PC-9 (cell line): ENCODE results near the gene NPAP1.

ENCODE experiments used
- EZH2 ChIP-seq: fragments of 200-600 bp; sonication (generic); IDR thresholded peaks from 2 replicates; pipeline ENCODE4 v1.8.0; 2017; ENCODE audit warnings: antibody characterized with exemption, low read depth
- TF ChIP-seq, protein P1 (sequence below): fragments of 200-600 bp; sonication (generic); conservative IDR thresholded peaks from 2 replicates; pipeline ENCODE4 v1.6.1; 2017; ENCODE audit warnings: mixed run types, antibody characterized with exemption, mild to moderate bottlenecking, moderate library complexity

DNA sequence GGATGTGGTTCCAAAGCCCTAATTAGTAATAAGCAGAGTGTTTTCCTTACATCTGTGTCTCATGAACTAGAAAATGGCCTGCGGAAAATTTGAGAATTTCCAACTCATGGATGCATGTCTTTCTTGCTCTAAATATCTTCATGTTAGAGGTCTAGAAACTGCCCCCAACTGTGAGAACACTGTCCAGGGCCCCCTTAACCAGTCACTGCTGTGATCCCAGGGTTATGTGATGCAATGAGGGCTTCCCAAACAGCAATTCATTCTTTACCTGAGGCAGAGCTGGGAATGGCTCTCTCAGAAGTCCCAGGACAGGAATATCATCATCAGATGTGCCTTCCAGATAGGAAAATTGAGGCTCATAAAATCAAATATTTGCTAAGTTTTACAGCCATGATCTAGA lies 8.2 kb downstream of the NPAP1 start:
- TF ChIP-seq, protein P1, sequence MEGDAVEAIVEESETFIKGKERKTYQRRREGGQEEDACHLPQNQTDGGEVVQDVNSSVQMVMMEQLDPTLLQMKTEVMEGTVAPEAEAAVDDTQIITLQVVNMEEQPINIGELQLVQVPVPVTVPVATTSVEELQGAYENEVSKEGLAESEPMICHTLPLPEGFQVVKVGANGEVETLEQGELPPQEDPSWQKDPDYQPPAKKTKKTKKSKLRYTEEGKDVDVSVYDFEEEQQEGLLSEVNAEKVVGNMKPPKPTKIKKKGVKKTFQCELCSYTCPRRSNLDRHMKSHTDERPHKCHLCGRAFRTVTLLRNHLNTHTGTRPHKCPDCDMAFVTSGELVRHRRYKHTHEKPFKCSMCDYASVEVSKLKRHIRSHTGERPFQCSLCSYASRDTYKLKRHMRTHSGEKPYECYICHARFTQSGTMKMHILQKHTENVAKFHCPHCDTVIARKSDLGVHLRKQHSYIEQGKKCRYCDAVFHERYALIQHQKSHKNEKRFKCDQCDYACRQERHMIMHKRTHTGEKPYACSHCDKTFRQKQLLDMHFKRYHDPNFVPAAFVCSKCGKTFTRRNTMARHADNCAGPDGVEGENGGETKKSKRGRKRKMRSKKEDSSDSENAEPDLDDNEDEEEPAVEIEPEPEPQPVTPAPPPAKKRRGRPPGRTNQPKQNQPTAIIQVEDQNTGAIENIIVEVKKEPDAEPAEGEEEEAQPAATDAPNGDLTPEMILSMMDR = no peak
- no peak for TF ChIP-seq EZH2
